AG09319 (cell line): ENCODE results near the gene HIPK3.
A peak's percentile ranks its signal among the peaks of the same experiment; 100 is the strongest.

Source experiments
- DNase-seq: peaks from one replicate; pipeline ENCODE4 v3.0.0-alpha.2; 2010; ENCODE audit warnings: low read depth; ENCODE audit errors: extremely low read depth
- CTCF ChIP-seq: IDR thresholded peaks from 2 replicates; pipeline ENCODE4 v1.5.1; 2011; ENCODE audit warnings: low read depth, mild to moderate bottlenecking, inconsistent platforms, low read length, moderate library complexity

Gene HIPK3

GRCh38 chr11:33262011-33262645 is 4.9 kb downstream of the HIPK3 start:
- TF ChIP-seq CTCF: no peak
- DNase-seq: no peak

GRCh38 chr11:33263549-33263948 is 6.4 kb downstream of the HIPK3 start:
- TF ChIP-seq CTCF: no peak
- no peak for DNase-seq

GRCh38 chr11:33264926-33265325 is 7.7 kb downstream of the HIPK3 start:
- TF ChIP-seq CTCF: no peak
- DNase-seq: no peak

- peak; percentile 56 for DNase-seq
- TF ChIP-seq CTCF: no peak
Measured at GRCh38 chr11:33266393-33267215, 9.4 kb downstream of the HIPK3 start.

GRCh38 chr11:33268945-33269540 is 11.9 kb downstream of the HIPK3 start:
- no peak for DNase-seq
- no peak for TF ChIP-seq CTCF

GRCh38 chr11:33269822-33270221 is 12.6 kb downstream of the HIPK3 start:
- no peak for TF ChIP-seq CTCF
- no peak for DNase-seq

- TF ChIP-seq CTCF: no peak
- DNase-seq: no peak
Measured at GRCh38 chr11:33271059-33271458, 13.9 kb downstream of the HIPK3 start.
